Mesendoderm (in vitro differentiated cells): Measurements from ENCODE around the gene XXYLT1.
A peak's percentile ranks its signal among the peaks of the same experiment; 100 is the strongest.

Experiments
- DNase-seq: peaks from one replicate; pipeline ENCODE4 v3.0.0; 2013
- H2AK5ac ChIP-seq: 2 replicates; pipeline ENCODE4 v1.6.1; 2013; ENCODE audit warnings: low read length, inconsistent platforms
- H2BK120ac ChIP-seq: 2 replicates; pipeline ENCODE4 v1.6.1; 2013; ENCODE audit warnings: low read depth, mild to moderate bottlenecking, low read length, moderate library complexity, mixed read lengths
- H2BK15ac ChIP-seq: replicated peaks from 2 replicates; pipeline ENCODE4 v1.6.1; 2013; ENCODE audit warnings: low read depth, mild to moderate bottlenecking, moderate library complexity
- H2BK5ac ChIP-seq: 2 replicates; pipeline ENCODE4 v1.6.1; 2013; ENCODE audit warnings: low read length, inconsistent platforms
- H3K18ac ChIP-seq: 2 replicates; pipeline ENCODE4 v1.6.1; 2013; ENCODE audit warnings: mild to moderate bottlenecking, low read length, mixed read lengths
- H3K23ac ChIP-seq: one replicate; pipeline ENCODE4 v1.6.1; 2013; ENCODE audit warnings: low read length
- H3K27ac ChIP-seq: 2 replicates; pipeline ENCODE4 v1.5.1; 2013; ENCODE audit warnings: low read depth, mild to moderate bottlenecking, inconsistent platforms, low read length, moderate library complexity
- H3K27me3 ChIP-seq: 2 replicates; pipeline ENCODE4 v1.6.1; 2013; ENCODE audit warnings: low read length, control low read depth, mild to moderate bottlenecking, inconsistent platforms; ENCODE audit not compliant: insufficient read depth, poor library complexity
- H3K36me3 ChIP-seq: 2 replicates; pipeline ENCODE4 v1.6.1; 2013; ENCODE audit warnings: low read length, inconsistent platforms; ENCODE audit not compliant: control insufficient read depth, insufficient read depth
- H3K4ac ChIP-seq: one replicate; pipeline ENCODE4 v1.6.1; 2013; ENCODE audit warnings: low read depth, mild to moderate bottlenecking, low read length, moderate library complexity
- H3K4me1 ChIP-seq: 2 replicates; pipeline ENCODE4 v1.6.1; 2013; ENCODE audit warnings: low read depth, low read length, inconsistent platforms; ENCODE audit not compliant: control insufficient read depth
- H3K4me2 ChIP-seq: 2 replicates; pipeline ENCODE4 v1.6.1; 2013; ENCODE audit warnings: low read length
- H3K4me3 ChIP-seq: 2 replicates; pipeline ENCODE4 v1.5.1; 2013; ENCODE audit warnings: mild to moderate bottlenecking, low read length
- H3K56ac ChIP-seq: one replicate; pipeline ENCODE4 v1.6.1; 2013; ENCODE audit warnings: low read length
- H3K79me1 ChIP-seq: 2 replicates; pipeline ENCODE4 v1.6.1; 2013; ENCODE audit warnings: low read length, inconsistent platforms
- H3K79me2 ChIP-seq: 2 replicates; pipeline ENCODE4 v1.6.1; 2013; ENCODE audit warnings: mild to moderate bottlenecking, low read length; ENCODE audit not compliant: control insufficient read depth, insufficient read depth
- H3K9ac ChIP-seq: 2 replicates; pipeline ENCODE4 v1.6.1; 2013; ENCODE audit warnings: low read length, inconsistent platforms
- H4K5ac ChIP-seq: one replicate; pipeline ENCODE4 v1.6.1; 2013; ENCODE audit warnings: low read length
- H4K8ac ChIP-seq: one replicate; pipeline ENCODE4 v1.6.1; 2013; ENCODE audit warnings: low read depth, mild to moderate bottlenecking, control low read depth, low read length, moderate library complexity
- WGBS: extraction: QIAGEN DNeasy Blood & Tissue Kit; methylation state at CpG from one replicate; pipeline ENCODE4 v1.1.7; 2013; ENCODE audit warnings: low lambda C conversion rate, missing lambda C conversion rate; ENCODE audit not compliant: insufficient coverage; ENCODE audit errors: extremely low coverage; 5-methylcytosine and 5-hydroxymethylcytosine counted together

Gene XXYLT1

DNA sequence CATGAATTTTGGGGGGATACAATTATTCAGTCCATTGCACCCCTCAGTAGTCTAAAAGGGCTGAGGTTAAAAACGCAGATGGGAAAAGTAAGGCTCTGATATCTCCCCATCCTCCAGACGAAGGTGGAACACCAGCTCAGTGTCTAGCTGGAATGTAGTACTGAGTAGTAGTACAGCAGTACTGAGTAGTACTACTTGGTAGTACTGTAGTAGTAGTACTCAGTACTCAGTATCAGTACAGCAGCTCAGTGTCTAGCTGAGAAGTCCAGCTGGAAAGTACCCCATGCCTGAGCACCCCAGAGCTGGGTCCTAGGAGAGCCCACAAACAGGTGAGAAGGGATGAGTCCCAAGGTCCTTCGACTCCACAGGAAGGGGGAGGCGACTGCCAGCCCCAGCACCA is 148.7 kb downstream of the XXYLT1 start:
- no peak overlapping the region for H4K5ac ChIP-seq
- H2BK5ac ChIP-seq = no peak overlapping the region
- no peaks in the 10 kb centered on the region for H3K36me3 ChIP-seq
- no CpG with 5 or more reads among the region's 4 CpGs for WGBS
- no peak overlapping the region for H3K4ac ChIP-seq
- no peak for DNase-seq
- H3K23ac ChIP-seq = no peak overlapping the region
- H3K27ac ChIP-seq = no peak overlapping the region
- H3K79me2 ChIP-seq = peaks cover 2% of the 10 kb centered on the region
- H2BK15ac ChIP-seq = no peak overlapping the region
- no peak overlapping the region for H3K18ac ChIP-seq
- no peak overlapping the region for H4K8ac ChIP-seq
- no peak overlapping the region for H2AK5ac ChIP-seq
- H3K4me3 ChIP-seq = no peak overlapping the region
- no peak overlapping the region for H3K4me2 ChIP-seq
- H3K4me1 ChIP-seq = peaks cover 10% of the 10 kb centered on the region
- H2BK120ac ChIP-seq = no peak overlapping the region
- no peak overlapping the region for H3K9ac ChIP-seq
- H3K79me1 ChIP-seq = peaks cover 4% of the 10 kb centered on the region
- H3K56ac ChIP-seq = no peak overlapping the region
- no peaks in the 10 kb centered on the region for H3K27me3 ChIP-seq

DNA sequence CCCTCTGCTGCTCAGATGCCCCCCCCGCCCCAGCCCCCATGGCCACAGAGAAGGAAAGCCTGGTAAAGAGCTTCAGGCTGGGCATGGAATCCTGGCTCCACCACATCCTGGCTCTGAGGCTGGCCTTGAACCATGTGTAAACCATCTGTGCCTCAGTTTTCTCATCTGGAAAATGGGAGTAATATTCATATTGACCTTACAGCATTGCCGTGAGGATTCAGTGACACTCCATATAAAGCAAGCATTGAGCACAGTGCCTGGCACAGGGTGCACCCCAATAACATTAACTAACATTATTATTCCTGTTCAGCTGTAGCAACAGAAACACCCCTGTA is 150.7 kb downstream of the XXYLT1 start:
- Histone ChIP-seq H3K4me2 (no peak overlapping the region), H3K4ac (peak overlapping the region; percentile 90), H3K23ac (no peak overlapping the region), H2BK120ac (peak overlapping the region; percentile 48), H2BK15ac (peak overlapping the region; percentile 29), H3K9ac (no peak overlapping the region), H4K8ac (no peak overlapping the region), H2BK5ac (peak overlapping the region; percentile 39), H3K27ac (peak overlapping the region; percentile 89), H3K36me3 (no peaks in the 10 kb centered on the region), H3K27me3 (no peaks in the 10 kb centered on the region), H3K79me2 (peaks cover 2% of the 10 kb centered on the region), H4K5ac (no peak overlapping the region), H3K56ac (peak overlapping the region; percentile 66), H3K4me3 (no peak overlapping the region), H3K18ac (peak overlapping the region; percentile 96), H2AK5ac (peak overlapping the region; percentile 71), H3K4me1 (peaks cover 11% of the 10 kb centered on the region), H3K79me1 (peaks cover 4% of the 10 kb centered on the region)
- DNase-seq = no peak
- WGBS = no CpG with 5 or more reads among the region's 2 CpGs

DNA sequence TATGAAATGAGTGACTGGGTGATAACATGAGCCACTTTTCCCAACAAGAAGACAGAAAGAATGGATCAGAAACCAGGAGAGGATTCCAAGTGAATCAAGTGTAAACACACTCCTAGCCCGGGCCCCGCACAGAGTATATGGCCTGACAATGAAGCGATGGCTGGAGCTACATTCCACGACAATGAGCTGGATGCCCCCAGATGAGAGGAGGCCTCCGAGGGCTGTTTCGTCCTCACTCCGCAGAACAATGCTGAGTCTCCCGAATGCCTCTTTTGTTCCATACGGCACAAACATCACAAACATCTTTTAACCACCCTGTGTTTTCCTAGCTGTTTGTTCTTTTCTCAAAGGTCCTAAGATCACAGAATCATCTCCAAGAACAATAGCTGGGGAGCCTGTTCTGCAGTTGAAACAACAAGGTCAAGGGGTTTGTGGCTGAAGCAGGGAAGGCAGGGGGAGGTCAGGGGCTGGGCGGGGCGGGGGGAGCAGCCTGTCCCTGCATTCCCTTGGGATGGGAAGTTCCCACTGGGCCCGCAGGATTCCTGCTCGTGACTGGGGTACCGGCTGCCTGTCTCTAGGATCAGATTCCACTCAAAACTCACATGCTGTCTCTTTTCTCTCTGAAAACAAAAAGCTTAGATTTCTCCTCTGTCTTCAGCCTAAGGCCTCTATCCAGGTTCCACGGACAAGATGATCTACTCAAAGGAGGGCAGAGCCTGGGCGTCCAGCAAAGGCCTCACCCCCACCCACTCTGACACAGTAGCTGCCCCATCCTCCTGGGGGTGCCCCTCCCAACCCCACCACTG is 151.3 kb downstream of the XXYLT1 start:
- peak; percentile 96 for DNase-seq
- H3K56ac ChIP-seq = peak overlapping the region; percentile 66

GRCh38 chr3:195118671-195119070 is 152.3 kb downstream of the XXYLT1 start:
- Histone ChIP-seq H3K56ac (peak overlapping the region; percentile 93), H3K4ac (no peak overlapping the region), H3K4me1 (peaks cover 11% of the 10 kb centered on the region), H3K23ac (no peak overlapping the region), H3K4me2 (no peak overlapping the region), H3K9ac (peak overlapping the region; percentile 56), H3K27me3 (no peaks in the 10 kb centered on the region), H2BK120ac (no peak overlapping the region), H3K36me3 (no peaks in the 10 kb centered on the region), H3K79me2 (no peaks in the 10 kb centered on the region), H4K8ac (no peak overlapping the region), H2BK15ac (no peak overlapping the region), H3K4me3 (no peak overlapping the region), H2AK5ac (peak overlapping the region; percentile 100), H3K27ac (peak overlapping the region; percentile 40), H2BK5ac (peak overlapping the region; percentile 99), H4K5ac (peak overlapping the region; percentile 47), H3K18ac (peak overlapping the region; percentile 5), H3K79me1 (no peaks in the 10 kb centered on the region)
- DNase-seq = no peak
- WGBS = no CpG with 5 or more reads among the region's 13 CpGs

More for the DNA sequence above, 151.3 kb downstream of the XXYLT1 start:
- Histone ChIP-seq H3K4me1 (peaks cover 11% of the 10 kb centered on the region), H3K27me3 (no peaks in the 10 kb centered on the region), H2BK120ac (peak overlapping the region; percentile 48), H3K18ac (peak overlapping the region; percentile 96), H4K8ac (no peak overlapping the region), H3K4ac (peak overlapping the region; percentile 90), H2BK15ac (peak overlapping the region; percentile 29), H3K23ac (no peak overlapping the region), H3K4me2 (no peak overlapping the region), H3K36me3 (no peaks in the 10 kb centered on the region), H3K4me3 (no peak overlapping the region), H3K79me1 (peaks cover 4% of the 10 kb centered on the region), H3K79me2 (peaks cover 2% of the 10 kb centered on the region), H4K5ac (no peak overlapping the region), H2BK5ac (no peak overlapping the region), H2AK5ac (no peak overlapping the region), H3K9ac (peak overlapping the region; percentile 25), H3K27ac (peak overlapping the region; percentile 89)
- WGBS = no CpG with 5 or more reads among the region's 16 CpGs

GRCh38 chr3:195117978-195118581 is 152.9 kb downstream of the XXYLT1 start:
- H4K5ac ChIP-seq = peak overlapping the region; percentile 34
- H3K23ac ChIP-seq = no peak overlapping the region
- H3K18ac ChIP-seq = peak overlapping the region; percentile 5
- peaks cover 11% of the 10 kb centered on the region for H3K4me1 ChIP-seq
- no peaks in the 10 kb centered on the region for H3K79me2 ChIP-seq
- peak overlapping the region; percentile 56 for H3K9ac ChIP-seq
- H3K79me1 ChIP-seq = no peaks in the 10 kb centered on the region
- H3K4ac ChIP-seq = no peak overlapping the region
- no peak overlapping the region for H2BK15ac ChIP-seq
- no CpG with 5 or more reads among the region's 10 CpGs for WGBS
- peak overlapping the region; percentile 100 for H2AK5ac ChIP-seq
- no peak overlapping the region for H3K4me3 ChIP-seq
- H3K36me3 ChIP-seq = no peaks in the 10 kb centered on the region
- H2BK5ac ChIP-seq = peak overlapping the region; percentile 99
- H3K27ac ChIP-seq = peak overlapping the region; percentile 57
- no peak overlapping the region for H3K4me2 ChIP-seq
- no peak overlapping the region for H4K8ac ChIP-seq
- H3K27me3 ChIP-seq = no peaks in the 10 kb centered on the region
- DNase-seq = peak; percentile 94
- peak overlapping the region; percentile 93 for H3K56ac ChIP-seq
- no peak overlapping the region for H2BK120ac ChIP-seq
